SU-DHL-6 (cell line): ENCODE measurements around the gene CCR6.

Experiments used
- H2AFZ ChIP-seq: fragments of 200-600 bp; sonication (generic); 2 replicates; pipeline ENCODE4 v1.6.1; 2014; ENCODE audit warnings: low read depth, mild to moderate bottlenecking, moderate library complexity, mixed read lengths, antibody characterized with exemption, low read length; ENCODE audit not compliant: severe bottlenecking
- H3F3A ChIP-seq: fragments of 200-600 bp; shearing (Covaris generic); 2 replicates; pipeline ENCODE4 v1.6.0; 2016; ENCODE audit warnings: antibody characterized with exemption, mild to moderate bottlenecking; ENCODE audit not compliant: insufficient read depth
- H3K27ac ChIP-seq: fragments of 200-600 bp; sonication (generic); 2 replicates; pipeline ENCODE4 v1.5.1; 2016; ENCODE audit warnings: low read depth, mild to moderate bottlenecking, low read length, moderate library complexity, mixed read lengths
- H3K27me3 ChIP-seq: fragments of 200-600 bp; sonication (generic), shearing (Covaris generic); 2 replicates; pipeline ENCODE4 v1.6.0; 2014; ENCODE audit warnings: mild to moderate bottlenecking, low read length
- H3K36me3 ChIP-seq: fragments of 200-600 bp; sonication (generic); 2 replicates; pipeline ENCODE4 v1.6.1; 2014; ENCODE audit warnings: mild to moderate bottlenecking, low read length, mixed read lengths
- H3K4me2 ChIP-seq: fragments of 300-600, 200-600 bp; shearing (Covaris generic), sonication (generic); 2 replicates; pipeline ENCODE4 v1.6.0; 2014; ENCODE audit warnings: low read length, low read depth, mild to moderate bottlenecking; ENCODE audit not compliant: poor library complexity, severe bottlenecking
- H3K4me3 ChIP-seq: fragments of 200-600 bp; sonication (generic); 2 replicates; pipeline ENCODE4 v1.5.1; 2014; ENCODE audit warnings: antibody characterized with exemption, low read length, mild to moderate bottlenecking, mixed read lengths; ENCODE audit not compliant: insufficient read depth, poor library complexity, severe bottlenecking
- H3K79me2 ChIP-seq: fragments of 200-600 bp; sonication (generic); 2 replicates; pipeline ENCODE4 v1.6.1; 2014; ENCODE audit warnings: mild to moderate bottlenecking, low read length, moderate library complexity; ENCODE audit not compliant: insufficient read depth
- H3K9ac ChIP-seq: fragments of 200-600 bp; sonication (generic); 2 replicates; pipeline ENCODE4 v1.7.0; 2014; ENCODE audit warnings: mild to moderate bottlenecking, low read length
- H3K9me2 ChIP-seq: fragments of 200-600 bp; sonication (generic); replicated peaks from 2 replicates; pipeline ENCODE4 v1.6.1; 2014; ENCODE audit warnings: low read length; ENCODE audit not compliant: insufficient read depth
- H3K9me3 ChIP-seq: fragments of 200-600 bp; sonication (generic); 2 replicates; pipeline ENCODE4 v1.6.1; 2014; ENCODE audit warnings: low read length, mixed read lengths; ENCODE audit not compliant: insufficient read depth
- H4K20me1 ChIP-seq: fragments of 200-600 bp; sonication (generic); 2 replicates; pipeline ENCODE4 v1.6.1; 2014; ENCODE audit warnings: low read depth, mild to moderate bottlenecking, antibody characterized with exemption, low read length, moderate library complexity, mixed read lengths
- CTCF ChIP-seq: fragments of 200-600 bp; sonication (generic); IDR thresholded peaks from one replicate; pipeline ENCODE4 v1.5.1; 2017; ENCODE audit warnings: antibody characterized with exemption, mild to moderate bottlenecking, low read length, moderate library complexity; ENCODE audit not compliant: insufficient read depth, poor library complexity, severe bottlenecking
- EZH2phosphoT487 ChIP-seq: fragments of 200-600 bp; sonication (generic), shearing (Covaris generic); conservative IDR thresholded peaks from 2 replicates; pipeline ENCODE4 v1.6.1; 2018; ENCODE audit warnings: mild to moderate bottlenecking, antibody characterized with exemption, low read length, moderate library complexity, mixed read lengths

CCR6 gene

GRCh38 chr6:167125410-167125809 is 2.5 kb downstream of the CCR6 start:
- H3K4me2 ChIP-seq = no peak overlapping the region
- H3K9ac ChIP-seq = no peak overlapping the region
- no peak overlapping the region for H3K4me3 ChIP-seq
- H3F3A ChIP-seq = no peaks in the 10 kb centered on the region
- H2AFZ ChIP-seq = no peak overlapping the region
- no peaks in the 10 kb centered on the region for H3K36me3 ChIP-seq
- no peaks in the 10 kb centered on the region for H3K79me2 ChIP-seq
- no peaks in the 10 kb centered on the region for H3K27me3 ChIP-seq
- no peaks in the 10 kb centered on the region for H4K20me1 ChIP-seq
- TF ChIP-seq EZH2phosphoT487 (no peak), CTCF (no peak)
- no peaks in the 10 kb centered on the region for H3K9me2 ChIP-seq
- no peak overlapping the region for H3K27ac ChIP-seq
- no peaks in the 10 kb centered on the region for H3K9me3 ChIP-seq

- Histone ChIP-seq H3K4me3 (no peak overlapping the region), H3K27me3 (no peaks in the 10 kb centered on the region)
Measured at GRCh38 chr6:167125855-167126349, 3.0 kb downstream of the CCR6 start.

GRCh38 chr6:167127785-167128531 is 5.1 kb downstream of the CCR6 start:
- Histone ChIP-seq H3K9me2 (no peaks in the 10 kb centered on the region), H3K4me3 (no peak overlapping the region), H2AFZ (no peak overlapping the region), H3K27me3 (no peaks in the 10 kb centered on the region), H3K9ac (no peak overlapping the region), H3K36me3 (no peaks in the 10 kb centered on the region), H3F3A (no peaks in the 10 kb centered on the region), H3K9me3 (no peaks in the 10 kb centered on the region), H4K20me1 (no peaks in the 10 kb centered on the region), H3K79me2 (no peaks in the 10 kb centered on the region), H3K27ac (no peak overlapping the region), H3K4me2 (no peak overlapping the region)
- TF ChIP-seq EZH2phosphoT487 (no peak), CTCF (no peak)

More at GRCh38 chr6:167125855-167126349, 3.0 kb downstream of the CCR6 start:
- Histone ChIP-seq H3K4me2 (no peak overlapping the region), H3K79me2 (no peaks in the 10 kb centered on the region), H3K9ac (no peak overlapping the region), H3K27ac (no peak overlapping the region), H3K9me2 (no peaks in the 10 kb centered on the region), H2AFZ (no peak overlapping the region), H3F3A (no peaks in the 10 kb centered on the region), H3K9me3 (no peaks in the 10 kb centered on the region), H3K36me3 (no peaks in the 10 kb centered on the region), H4K20me1 (no peaks in the 10 kb centered on the region)
- TF ChIP-seq CTCF (no peak), EZH2phosphoT487 (no peak)
